Body of pancreas (tissue), 4 donors: ENCODE data around the gene P4HTM.

Experiments
- CTCF ChIP-seq, 7 experiments: fragments of 450-650 bp in 4 of 7; fragments of 200-600 bp in 3 of 7; sonication (generic) in 3 of 7; IDR thresholded peaks; one replicate each; pipeline ENCODE4 v1.5.1; 2016 to 2019; ENCODE audit warnings: antibody characterized with exemption in 7 of 7
- POLR2A ChIP-seq, 3 donors: fragments of 450-650 bp; IDR thresholded peaks; one replicate each; pipeline ENCODE4 v1.6.1; 2016; ENCODE audit warnings: antibody characterized with exemption in 3 of 3, mild to moderate bottlenecking in 2 of 3

GRCh38 chr3:49021813-49022687 is 32.0 kb downstream of the P4HTM start, which contains the start of gene NDUFAF3:
- TF ChIP-seq POLR2A (IDR thresholded peaks at IDR 0.05): peak; percentile 54 to 94 (median 69)
- TF ChIP-seq CTCF (IDR thresholded peaks at IDR 0.05): peak; percentile 95 to 99 (median 98)
